Activated gamma-delta T cell treated with anti-CD3 and anti-CD28 coated beads, Interleukin-2, amount 50 U/mL, for 16 hours (primary cell): ENCODE measurements around the gene ABCB11.

Experiments
- DNase-seq: peaks from one replicate; pipeline ENCODE4 v3.0.0-alpha.2; 2020; ENCODE audit warnings: low read depth

Gene ABCB11

GRCh38 chr2:168929031-168929430 lies 102.1 kb downstream of the ABCB11 start:
- no peak for DNase-seq

DNA sequence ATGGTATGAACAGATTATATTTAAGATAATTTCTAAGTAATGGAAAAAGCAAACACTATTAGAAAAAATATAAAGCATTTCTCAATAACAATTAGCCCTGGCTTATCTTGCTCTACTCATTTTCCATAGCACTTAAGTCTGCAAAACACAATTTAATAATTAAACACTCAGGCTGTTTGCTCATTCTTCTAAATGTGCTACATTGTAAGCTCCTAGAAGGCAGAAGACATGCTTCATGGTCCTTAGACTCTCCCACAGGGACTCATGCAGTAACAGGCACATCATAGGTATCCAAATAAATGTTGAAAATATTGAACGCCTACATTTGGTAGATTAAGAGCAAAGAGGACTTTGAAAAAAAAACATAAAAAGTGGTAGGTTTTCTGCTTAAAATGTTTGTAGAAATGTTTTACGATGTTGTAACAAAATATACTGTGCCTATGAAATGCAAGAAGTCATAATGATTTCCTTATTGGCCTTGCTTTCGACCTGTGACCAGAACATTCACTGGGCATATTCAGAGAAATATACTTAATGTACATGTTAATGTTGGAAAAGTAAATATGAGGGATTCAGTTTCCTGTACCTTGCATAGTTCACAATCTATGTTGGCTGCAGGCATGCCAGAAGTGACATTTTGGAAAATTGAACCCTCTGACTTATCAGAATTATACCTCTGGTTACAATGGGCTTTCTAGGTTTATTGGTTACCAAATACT lies 102.9 kb downstream of the ABCB11 start:
- DNase-seq, result no peak

DNA sequence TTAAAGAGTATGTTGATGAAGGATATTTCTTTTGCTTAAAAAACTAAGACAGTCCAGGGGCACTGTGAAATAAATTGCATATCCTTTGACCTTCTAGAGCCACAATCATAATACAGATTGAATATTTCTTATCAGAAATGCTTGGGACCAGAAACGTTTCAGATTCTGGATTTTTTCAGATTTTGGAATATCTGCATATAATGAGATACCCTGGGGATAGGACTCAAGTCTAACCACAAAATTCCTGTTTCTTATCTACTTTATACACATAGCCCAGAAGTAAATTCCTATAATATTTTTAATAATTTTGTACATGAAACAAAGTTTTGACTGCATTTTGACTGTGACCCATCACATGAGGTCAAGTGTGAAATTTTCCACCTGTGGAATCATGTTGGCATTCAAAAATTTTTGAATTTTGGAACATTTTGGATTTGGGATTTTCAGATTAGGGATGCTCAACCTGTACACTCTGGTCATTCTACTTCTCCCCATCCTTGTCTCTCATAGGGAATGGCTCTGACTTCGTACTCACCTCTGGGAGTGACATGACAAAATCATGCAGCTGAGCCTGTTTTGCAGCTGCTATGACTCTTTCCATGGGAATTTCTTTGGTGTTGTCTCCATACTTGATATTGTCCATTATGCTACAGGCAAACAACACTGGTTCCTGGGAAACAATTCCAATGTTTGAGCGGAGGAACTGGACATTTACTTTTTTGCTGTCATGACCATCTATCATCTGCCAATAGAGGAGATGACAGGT lies 104.3 kb downstream of the ABCB11 start:
- DNase-seq, result no peak

GRCh38 chr2:168920504-168921157 lies 110.5 kb downstream of the ABCB11 start:
- DNase-seq, result no peak

- DNase-seq, result no peak
Measured at GRCh38 chr2:168916331-168916675, 114.8 kb downstream of the ABCB11 start.

- DNase-seq, result no peak
Measured at GRCh38 chr2:168915441-168916330, 115.4 kb downstream of the ABCB11 start.

DNA sequence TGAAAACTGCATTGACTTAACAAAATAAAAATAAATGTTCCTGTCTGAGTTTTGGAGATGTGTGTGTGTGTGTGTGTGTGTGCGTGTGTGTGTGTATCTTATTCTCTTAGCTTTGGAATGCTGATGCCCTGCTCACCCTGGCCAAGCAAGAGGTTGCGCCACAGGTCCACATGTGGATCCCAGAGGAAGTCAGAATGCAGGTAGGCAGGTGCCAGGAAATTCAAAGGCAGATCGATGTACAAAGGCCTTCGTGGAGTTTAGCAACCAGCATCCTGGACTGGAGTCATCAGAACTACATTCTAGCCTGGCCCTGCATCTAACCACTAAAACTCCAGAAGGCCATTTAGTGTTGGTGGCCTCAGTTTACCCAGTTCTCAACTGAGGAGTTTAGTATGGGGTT lies 117.6 kb downstream of the ABCB11 start:
- no peak for DNase-seq

DNA sequence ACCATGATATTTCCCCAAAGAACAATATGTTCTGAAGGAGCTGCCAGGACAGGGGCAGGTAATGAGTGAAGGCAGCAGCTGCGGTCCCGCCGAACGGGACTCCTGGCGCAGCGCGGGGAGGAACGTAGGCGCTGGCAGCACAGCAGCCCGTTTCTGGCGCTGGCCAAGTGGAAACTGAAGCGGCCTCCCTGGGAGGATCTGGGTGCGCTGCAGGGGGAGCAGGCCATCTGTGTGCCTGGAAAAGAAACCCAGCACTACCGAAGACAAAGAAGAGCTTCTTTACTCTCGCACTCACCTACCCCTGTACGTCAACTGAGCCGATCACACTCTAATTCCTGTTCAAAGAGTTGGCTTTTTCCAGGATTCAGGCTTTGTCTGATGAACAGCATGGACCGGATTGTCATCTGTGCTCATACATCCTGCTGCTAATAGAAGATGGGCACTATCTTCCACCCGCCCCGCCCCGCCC lies 118.2 kb downstream of the ABCB11 start:
- no peak for DNase-seq

GRCh38 chr2:168912466-168912865 lies 118.7 kb downstream of the ABCB11 start:
- no peak for DNase-seq

GRCh38 chr2:168910330-168910729 lies 120.8 kb downstream of the ABCB11 start:
- DNase-seq, result no peak

DNA sequence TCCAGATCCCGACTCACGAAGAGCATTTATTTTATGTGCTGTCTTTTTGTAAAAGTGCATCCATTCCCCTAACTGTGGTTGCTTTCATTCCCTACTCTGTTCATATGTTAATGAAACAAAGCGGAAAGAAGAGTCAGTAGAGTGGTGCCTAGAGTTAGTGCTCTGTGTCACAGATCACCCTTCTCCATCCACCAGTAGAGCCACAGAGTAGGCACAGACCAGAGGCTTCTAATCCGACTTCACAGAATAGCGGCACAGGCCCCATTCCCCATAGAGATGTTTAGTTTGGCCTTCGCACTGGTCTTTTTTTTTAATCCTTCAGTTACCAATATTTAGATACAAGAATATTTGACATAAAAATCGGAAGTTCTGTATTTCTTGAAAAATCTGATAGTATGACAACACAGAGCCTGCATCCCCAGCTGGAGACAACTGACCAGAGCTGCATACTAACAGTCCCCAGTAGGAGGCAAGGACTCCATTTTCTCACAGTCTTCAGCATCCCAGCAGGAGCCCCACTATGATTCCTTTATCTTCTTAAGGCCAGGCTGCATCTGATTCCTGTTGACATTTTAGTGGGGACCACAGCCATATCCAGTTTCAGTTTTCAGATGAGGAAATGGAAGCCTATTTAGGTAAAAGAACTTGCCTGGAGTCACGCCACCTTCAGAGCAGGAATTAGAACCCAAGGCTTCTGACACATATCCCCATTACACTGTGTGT lies 123.0 kb downstream of the ABCB11 start:
- DNase-seq, result no peak

GRCh38 chr2:168904358-168904757 lies 126.8 kb downstream of the ABCB11 start:
- DNase-seq, result no peak

DNA sequence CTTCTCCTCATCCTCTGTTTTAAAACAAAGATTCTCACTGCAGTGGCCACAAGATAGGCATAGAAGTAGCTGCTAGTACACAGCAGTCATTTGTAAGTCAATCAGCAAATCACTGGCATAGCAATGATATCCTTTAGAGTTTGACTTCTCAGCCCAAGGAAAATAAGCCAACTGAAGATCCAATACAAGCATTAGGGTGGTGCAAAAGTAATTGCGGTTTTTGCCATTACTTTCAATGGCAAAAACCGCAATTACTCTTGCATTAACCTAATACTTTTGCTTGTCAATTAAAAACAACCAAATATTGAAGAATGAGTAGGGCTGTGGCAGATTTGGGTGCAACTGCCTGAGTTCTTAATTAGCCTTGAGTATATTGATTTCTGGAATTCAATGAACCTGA lies 127.2 kb downstream of the ABCB11 start:
- DNase-seq, result no peak

DNA sequence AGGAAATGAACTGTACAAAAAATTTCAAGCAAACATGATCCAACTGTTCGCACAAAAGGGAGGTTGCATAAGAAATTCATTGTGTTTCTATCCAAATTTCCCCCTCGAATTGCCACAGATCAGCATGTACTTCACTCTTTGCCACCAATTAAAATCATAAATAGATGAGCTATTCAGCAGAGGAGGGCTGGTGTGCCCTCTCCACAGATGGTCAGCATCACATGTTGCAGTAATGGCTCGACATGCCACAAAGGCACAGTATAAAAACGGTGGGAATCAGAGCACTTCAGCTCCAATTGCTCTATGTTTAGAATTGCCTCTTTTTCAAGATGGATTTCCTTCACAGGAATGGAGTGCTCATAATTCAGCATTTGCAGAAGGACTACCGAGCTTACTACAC lies 130.1 kb downstream of the ABCB11 start, which contains the start of gene G6PC2:
Gene G6PC2 (plus strand): TSS at position 289 of the 400 bp plus-strand sequence. CDS start 41 bp downstream, at position 330.
- DNase-seq, result no peak

DNA sequence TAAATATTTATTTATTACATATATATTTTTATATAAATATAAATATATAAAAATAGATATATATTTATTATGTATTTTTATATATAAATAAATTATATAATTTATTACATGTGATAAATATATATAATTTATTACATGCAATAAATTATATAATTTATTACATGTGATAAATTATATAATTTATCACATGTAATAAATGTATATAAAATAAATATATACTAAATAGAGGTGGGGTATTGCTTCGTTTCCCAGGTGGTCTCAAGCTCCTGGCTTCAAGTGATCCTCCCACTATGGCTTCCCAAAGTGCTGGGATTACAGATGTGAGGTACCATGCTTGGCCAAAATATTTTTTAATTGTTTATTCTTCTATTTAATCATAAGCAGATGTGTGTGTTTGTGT lies 133.7 kb downstream of the ABCB11 start:
- no peak for DNase-seq

GRCh38 chr2:168896783-168897182 lies 134.3 kb downstream of the ABCB11 start:
- DNase-seq, result no peak

DNA sequence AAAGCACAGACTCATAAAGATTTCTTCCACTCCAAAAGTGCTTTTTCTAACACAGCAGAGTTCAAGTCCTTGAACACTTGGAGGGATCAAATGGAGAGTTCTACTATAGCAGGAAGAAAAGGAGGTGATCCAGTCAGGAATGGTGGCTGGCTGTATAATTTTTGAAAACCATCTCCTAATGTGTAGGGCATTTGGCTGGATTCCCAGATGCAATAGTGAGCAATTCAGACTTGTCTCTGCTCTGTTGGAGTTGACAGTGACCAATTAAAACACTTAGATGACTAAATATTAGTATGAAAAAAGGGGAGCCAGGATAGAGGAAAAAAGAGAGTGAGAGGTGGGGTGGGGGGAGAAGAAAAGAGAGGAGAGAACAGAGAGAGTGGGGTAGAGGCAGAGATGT lies 135.4 kb downstream of the ABCB11 start:
- no peak for DNase-seq

DNA sequence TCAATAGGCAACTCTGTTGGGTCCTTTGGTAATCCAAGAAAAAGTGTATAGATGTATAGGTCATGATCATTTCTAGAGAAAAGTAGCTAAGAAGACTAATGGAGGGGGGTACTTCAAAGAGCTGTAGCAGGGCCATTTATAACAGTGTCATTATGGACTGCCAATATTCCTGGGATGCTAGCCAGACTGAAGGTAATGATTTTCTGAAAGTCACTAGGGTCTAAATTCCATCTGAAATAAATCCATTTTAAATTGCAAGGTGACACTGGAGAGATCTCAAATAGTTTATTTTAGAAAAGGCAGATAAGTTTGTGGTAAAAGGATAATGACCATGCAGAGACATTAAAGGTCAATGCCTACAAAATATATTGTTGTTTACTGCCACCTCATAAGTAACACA lies 136.4 kb downstream of the ABCB11 start:
- no peak for DNase-seq

DNA sequence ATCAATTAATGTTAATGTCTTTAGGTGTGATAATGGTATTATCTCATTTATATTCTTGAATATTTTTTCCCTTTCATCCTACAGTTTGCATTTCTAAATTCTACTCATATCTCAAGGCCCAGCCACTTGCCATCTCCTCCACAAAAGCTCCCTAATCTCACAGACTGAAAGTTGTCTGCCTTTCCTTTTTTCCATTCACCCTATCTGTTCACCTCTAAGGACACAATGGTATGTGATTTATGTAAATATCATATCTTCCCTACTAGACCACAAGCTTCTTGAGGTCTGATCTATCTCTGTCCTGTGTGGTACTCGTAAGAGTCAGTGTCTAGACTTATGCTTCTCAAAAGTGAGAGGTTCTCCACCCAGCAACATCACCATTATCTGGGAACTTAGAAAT lies 137.0 kb downstream of the ABCB11 start:
- no peak for DNase-seq

DNA sequence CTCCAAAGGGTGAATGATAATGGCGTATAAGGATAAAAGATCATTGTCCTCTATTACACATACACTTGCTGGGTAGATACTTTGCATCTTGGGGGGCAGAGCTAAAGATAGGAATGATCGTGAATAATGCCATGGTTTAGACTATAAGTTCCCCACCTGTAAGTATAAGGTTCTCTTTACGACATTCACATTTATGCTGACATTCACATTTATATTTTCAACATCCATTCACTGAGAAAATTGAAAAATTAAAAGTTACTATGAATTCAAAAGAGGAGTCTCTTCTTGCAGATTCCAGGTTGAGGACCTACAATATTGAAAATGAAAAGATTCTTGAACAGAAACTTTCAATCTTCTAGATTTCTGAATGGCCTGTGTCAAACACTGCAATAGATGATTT lies 138.8 kb downstream of the ABCB11 start:
- DNase-seq, result no peak
